ENCODE results near the gene SERINC2.

SERINC2 gene

DNA sequence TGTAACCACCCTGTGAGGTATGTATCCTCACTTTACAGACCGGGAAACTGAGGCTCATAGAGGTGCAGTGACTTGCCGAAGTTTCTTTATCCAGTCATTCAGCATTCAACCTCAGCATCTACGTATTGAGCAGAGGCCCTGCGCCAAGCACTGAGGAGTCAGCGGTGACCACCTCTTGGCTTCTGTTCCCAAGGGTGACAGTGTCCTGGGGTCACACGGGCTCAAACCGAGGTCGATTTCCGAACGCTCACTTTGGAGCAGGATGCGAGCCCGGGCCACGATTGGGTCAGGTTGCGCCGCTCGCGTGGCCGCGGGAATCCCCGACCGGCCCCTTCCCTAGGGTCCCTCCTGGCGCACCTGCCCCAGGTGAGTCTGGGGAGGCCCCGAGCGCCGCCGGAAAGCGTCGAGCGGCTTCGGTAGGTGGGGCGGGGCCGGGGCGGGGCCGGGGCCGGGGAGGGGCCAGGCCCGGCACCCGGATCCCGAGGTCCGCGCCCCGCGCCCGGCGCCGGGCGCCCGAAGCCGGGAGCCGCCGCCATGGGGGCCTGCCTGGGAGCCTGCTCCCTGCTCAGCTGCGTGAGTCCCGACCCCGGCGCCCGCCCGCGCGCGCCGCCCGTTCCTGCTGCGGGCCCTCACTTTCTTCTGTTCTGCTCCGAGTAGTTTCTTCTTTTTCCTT lies at the start of gene SERINC2:
Gene SERINC2 (plus strand): TSS at position 482 of the 673 bp plus-strand sequence. CDS start 53 bp downstream, at position 535.
- peak within 1 kb of the TSS; percentile 60 to 67 for H3K4me3 ChIP-seq (ENCODE audit: low read depth in 1 of 2, low read length in 1 of 2)
- H3K27ac ChIP-seq, result no peak within 1 kb of the TSS
- TF ChIP-seq, protein P1, sequence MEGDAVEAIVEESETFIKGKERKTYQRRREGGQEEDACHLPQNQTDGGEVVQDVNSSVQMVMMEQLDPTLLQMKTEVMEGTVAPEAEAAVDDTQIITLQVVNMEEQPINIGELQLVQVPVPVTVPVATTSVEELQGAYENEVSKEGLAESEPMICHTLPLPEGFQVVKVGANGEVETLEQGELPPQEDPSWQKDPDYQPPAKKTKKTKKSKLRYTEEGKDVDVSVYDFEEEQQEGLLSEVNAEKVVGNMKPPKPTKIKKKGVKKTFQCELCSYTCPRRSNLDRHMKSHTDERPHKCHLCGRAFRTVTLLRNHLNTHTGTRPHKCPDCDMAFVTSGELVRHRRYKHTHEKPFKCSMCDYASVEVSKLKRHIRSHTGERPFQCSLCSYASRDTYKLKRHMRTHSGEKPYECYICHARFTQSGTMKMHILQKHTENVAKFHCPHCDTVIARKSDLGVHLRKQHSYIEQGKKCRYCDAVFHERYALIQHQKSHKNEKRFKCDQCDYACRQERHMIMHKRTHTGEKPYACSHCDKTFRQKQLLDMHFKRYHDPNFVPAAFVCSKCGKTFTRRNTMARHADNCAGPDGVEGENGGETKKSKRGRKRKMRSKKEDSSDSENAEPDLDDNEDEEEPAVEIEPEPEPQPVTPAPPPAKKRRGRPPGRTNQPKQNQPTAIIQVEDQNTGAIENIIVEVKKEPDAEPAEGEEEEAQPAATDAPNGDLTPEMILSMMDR (IDR thresholded peaks at IDR 0.05), result no peak
- no peaks in the 10 kb centered on the region for H3K36me3 ChIP-seq
- H3K9me3 ChIP-seq, result no peaks in the 10 kb centered on the region
- peaks cover 80% of the 10 kb centered on the region for H3K27me3 ChIP-seq
- peaks cover 9 to 14% of the 10 kb centered on the region in 2 experiments for H3K4me1 ChIP-seq (ENCODE audit: control insufficient read depth in 1 of 2, insufficient read depth in 1 of 2, low read depth in 1 of 2, low read length in 1 of 2)

DNA sequence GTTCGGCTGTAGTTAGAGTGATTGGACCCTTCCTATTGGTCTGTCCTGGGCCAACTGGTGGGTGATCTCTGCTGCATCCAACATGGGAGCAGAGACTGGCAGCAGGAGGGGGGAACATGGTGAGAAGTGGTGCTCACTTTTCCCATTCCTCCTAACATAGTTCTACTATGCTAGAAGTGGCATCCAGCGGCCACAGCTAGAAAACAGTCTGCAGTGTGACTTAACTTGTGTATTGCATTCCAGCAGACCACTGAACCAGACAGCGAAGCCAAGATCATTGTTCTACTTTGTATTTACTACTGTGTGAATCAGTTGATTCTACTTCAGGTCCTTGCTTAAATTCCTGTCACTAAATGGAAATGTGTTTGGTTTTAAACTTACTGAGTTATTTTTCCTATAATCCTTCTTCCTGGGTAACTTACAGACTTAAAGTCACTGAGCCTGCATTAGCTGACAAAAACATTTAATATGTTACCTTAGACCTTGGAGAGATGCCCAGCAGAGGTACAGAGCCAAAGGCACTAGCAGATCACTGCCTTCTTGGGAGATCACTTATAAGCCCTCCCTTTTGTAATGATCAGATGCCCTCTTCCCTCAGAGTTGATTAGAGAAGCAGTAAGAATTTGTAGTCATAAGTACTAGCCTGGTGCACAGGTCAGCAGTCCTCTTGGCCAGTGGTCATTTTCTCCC lies 48.3 kb upstream of the SERINC2 start:
- TF ChIP-seq, protein P1 (IDR thresholded peaks at IDR 0.05), result no peak
- H3K27ac ChIP-seq, result no peak overlapping the region
- H3K4me3 ChIP-seq (ENCODE audit: low read depth in 1 of 2, low read length in 1 of 2), result no peak overlapping the region
- no peaks in the 10 kb centered on the region for H3K4me1 ChIP-seq (ENCODE audit: control insufficient read depth in 1 of 2, insufficient read depth in 1 of 2, low read depth in 1 of 2, low read length in 1 of 2)
- H3K27me3 ChIP-seq, result no peaks in the 10 kb centered on the region
- no peaks in the 10 kb centered on the region for H3K9me3 ChIP-seq
- H3K36me3 ChIP-seq, result peaks cover 74% of the 10 kb centered on the region

DNA sequence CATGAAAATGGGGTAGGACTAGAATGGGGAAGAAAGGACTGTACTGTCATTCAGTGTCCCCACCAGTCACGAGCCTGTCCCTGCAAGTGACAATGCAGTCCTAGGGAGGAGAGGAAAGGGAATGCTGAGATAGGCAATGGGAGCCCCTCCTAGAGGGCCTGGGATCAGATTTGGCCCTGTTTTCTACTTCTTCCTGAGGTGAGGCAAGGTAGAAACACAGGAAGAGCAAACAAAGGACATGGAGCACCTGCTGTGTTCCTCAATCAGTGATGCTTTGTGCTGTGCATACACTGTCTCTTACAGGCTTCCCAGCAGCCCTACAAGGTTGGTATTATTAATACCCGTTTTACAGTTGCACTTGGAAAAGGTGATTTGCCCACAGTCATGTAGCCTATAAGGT lies 46.2 kb upstream of the SERINC2 start:
- TF ChIP-seq, protein P1 (IDR thresholded peaks at IDR 0.05), result no peak
- Histone ChIP-seq H3K36me3 (peaks cover 60% of the 10 kb centered on the region), H3K27me3 (peaks cover 4% of the 10 kb centered on the region), H3K27ac (no peak overlapping the region), H3K9me3 (no peaks in the 10 kb centered on the region), H3K4me1 (ENCODE audit: control insufficient read depth in 1 of 2, insufficient read depth in 1 of 2, low read depth in 1 of 2, low read length in 1 of 2) (no peaks in the 10 kb centered on the region), H3K4me3 (ENCODE audit: low read depth in 1 of 2, low read length in 1 of 2) (no peak overlapping the region)

DNA sequence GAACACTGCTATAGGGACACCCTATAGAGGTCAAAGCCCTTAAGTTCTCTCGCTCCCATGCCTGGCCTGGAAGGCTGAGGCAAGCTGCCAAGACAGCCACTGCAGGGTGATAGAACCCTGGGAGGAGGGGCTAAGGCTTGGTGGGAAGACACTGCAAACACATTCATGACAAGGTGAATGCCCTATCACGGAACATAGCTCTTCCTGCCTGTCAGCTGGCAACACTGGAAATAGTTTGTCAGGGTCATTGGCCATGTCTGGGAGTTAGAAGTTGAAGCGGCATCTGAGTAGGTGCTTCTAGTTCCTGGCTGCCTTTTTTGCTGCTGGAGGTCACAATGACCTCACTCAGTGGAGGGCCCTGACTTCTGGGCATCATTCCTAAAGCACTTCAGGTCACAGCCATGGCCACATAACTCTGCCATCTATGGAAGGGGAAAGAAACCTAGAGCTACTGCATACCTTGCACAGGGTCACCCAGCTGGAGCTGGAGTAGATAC lies 44.4 kb upstream of the SERINC2 start:
- Histone ChIP-seq H3K9me3 (no peaks in the 10 kb centered on the region), H3K4me3 (ENCODE audit: low read depth in 1 of 2, low read length in 1 of 2) (no peak overlapping the region), H3K4me1 (ENCODE audit: control insufficient read depth in 1 of 2, insufficient read depth in 1 of 2, low read depth in 1 of 2, low read length in 1 of 2) (peaks cover 4 to 6% of the 10 kb centered on the region in 2 experiments), H3K27ac (no peak overlapping the region), H3K36me3 (peaks cover 44% of the 10 kb centered on the region), H3K27me3 (peaks cover 22% of the 10 kb centered on the region)
- TF ChIP-seq, protein P1 (IDR thresholded peaks at IDR 0.05), result no peak

DNA sequence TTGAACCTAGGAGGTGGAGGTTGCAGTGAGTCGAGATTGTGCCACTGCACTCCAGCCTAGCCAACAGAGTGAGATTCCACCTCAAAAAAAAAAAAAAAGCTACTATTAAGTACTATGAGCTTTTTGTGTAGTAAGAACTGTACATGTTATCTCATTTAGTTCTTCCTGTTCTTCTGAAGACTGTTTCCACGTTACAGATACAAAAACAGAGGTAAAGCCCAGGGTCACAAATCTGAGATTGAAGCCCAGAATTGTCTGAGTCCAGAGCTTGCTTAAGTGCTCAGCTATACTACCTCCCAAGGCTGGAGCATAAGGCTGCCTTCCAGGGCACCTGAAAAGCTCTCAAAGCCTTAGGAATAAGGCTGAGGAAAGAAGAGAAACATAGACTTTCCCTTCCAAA lies 43.0 kb upstream of the SERINC2 start:
- Histone ChIP-seq H3K27me3 (peaks cover 36% of the 10 kb centered on the region), H3K27ac (no peak overlapping the region), H3K4me1 (ENCODE audit: control insufficient read depth in 1 of 2, insufficient read depth in 1 of 2, low read depth in 1 of 2, low read length in 1 of 2) (peaks cover 4 to 6% of the 10 kb centered on the region in 2 experiments), H3K36me3 (peaks cover 31% of the 10 kb centered on the region), H3K9me3 (no peaks in the 10 kb centered on the region), H3K4me3 (ENCODE audit: low read depth in 1 of 2, low read length in 1 of 2) (no peak overlapping the region)
- TF ChIP-seq, protein P1 (IDR thresholded peaks at IDR 0.05), result no peak

All from neutrophil (primary cell).